ENCODE measurements around the gene WDR88. TPM values are rescaled to one million over a fixed set of nuclear protein-coding genes. Genes with fewer than 3 reads are reported as not detected.

The WDR88 gene
- total and polyA plus RNA-seq, 2 of the 13 experiments (the other 11 are each of a cell fraction or from before 2014, with no cell fraction given): not detected

GRCh38 chr19:33100894-33101644 is 30.8 kb upstream of the WDR88 start (continued):
- TF ChIP-seq ZNF280D (CRISPR knock-in tag; IDR thresholded peaks at IDR 0.05) (no peak), ARID3A (IDR thresholded peaks at IDR 0.05; ENCODE audit: low read depth, low read length) (0 out of 2 replicates have a peak, but pooled peaks have one; percentile 1), ZFP62 (CRISPR knock-in tag; IDR thresholded peaks at IDR 0.05) (no peak), RXRB (CRISPR knock-in tag; IDR thresholded peaks at IDR 0.05; ENCODE audit: borderline replicate concordance) (peak; percentile 88), HNF4G (IDR thresholded peaks at IDR 0.05; ENCODE audit: borderline replicate concordance, low read depth, low read length) (peak; percentile 55; the same call in 1 of the 2 replicates), HNF4G (CRISPR knock-in tag; IDR thresholded peaks at IDR 0.05; ENCODE audit: borderline replicate concordance, low read depth) (no peak), ZNF770 (CRISPR knock-in tag; IDR thresholded peaks at IDR 0.05) (no peak), ZFP36 (IDR thresholded peaks at IDR 0.05; ENCODE audit: borderline replicate concordance, low read depth, low read length, partially characterized antibody) (no peak), SMARCE1 (IDR thresholded peaks at IDR 0.05; ENCODE audit: borderline replicate concordance) (no peak), KMT2B (CRISPR knock-in tag; IDR thresholded peaks at IDR 0.05) (0 out of 2 replicates have a peak, but pooled peaks have one; percentile 26), NAIF1 (CRISPR knock-in tag; IDR thresholded peaks at IDR 0.05; ENCODE audit: borderline replicate concordance) (no peak), ZNF776 (CRISPR knock-in tag; IDR thresholded peaks at IDR 0.05) (no peak), FOXA1 (IDR thresholded peaks at IDR 0.05) (no peak), FOXA1 (CRISPR knock-in tag; IDR thresholded peaks at IDR 0.05) (peak; percentile 83), ARID2 (CRISPR knock-in tag; IDR thresholded peaks at IDR 0.05; ENCODE audit: borderline replicate concordance) (peak; percentile 69; the same call in 1 of the 2 replicates), ZNF563 (CRISPR knock-in tag; IDR thresholded peaks at IDR 0.05) (no peak), ZNF597 (CRISPR knock-in tag; IDR thresholded peaks at IDR 0.05) (no peak), ATM (IDR thresholded peaks at IDR 0.05; ENCODE audit: borderline replicate concordance) (no peak), IKZF1 (IDR thresholded peaks at IDR 0.05) (no peak), DNMT1 (CRISPR knock-in tag; IDR thresholded peaks at IDR 0.05) (no peak), ZNF235 (CRISPR knock-in tag; IDR thresholded peaks at IDR 0.05; ENCODE audit: borderline replicate concordance) (no peak), ZNF292 (CRISPR knock-in tag; IDR thresholded peaks at IDR 0.05; ENCODE audit: borderline replicate concordance, low read depth) (no peak), MAFK (conservative IDR thresholded peaks at IDR 0.05 in 1 of 2, IDR thresholded peaks at IDR 0.05 in 1 of 2; ENCODE audit: low read length in 2 of 2) (peak; percentile 26 to 38; a peak in 3 of 4 replicates)
